ENCODE measurements around the gene KCNAB2.

GRCh38 chr1:6093071-6093470 lies 47.4 kb downstream of the KCNAB2 start:
- TF ChIP-seq EZH2 (IDR thresholded peaks at IDR 0.05; ENCODE audit: insufficient read depth, poor library complexity, severe bottlenecking): no peak
- no peak for TF ChIP-seq EZH2phosphoT487 (IDR thresholded peaks at IDR 0.05; ENCODE audit: insufficient read depth, low read depth)

Measured in GM23248 (cell line).